Nephron (organoid): ENCODE data around the gene LHX4.

ENCODE experiments used
- H3K27ac Mint-ChIP-seq, 3 experiments: 2 replicates each; pipeline ENCODE4 v1.8.0; 2020; ENCODE audit warnings: mixed read lengths in 3 of 3, mild to moderate bottlenecking in 2 of 3, moderate library complexity in 1 of 3
- H3K27me3 Mint-ChIP-seq: 2 replicates; pipeline ENCODE4 v1.8.0; 2021; ENCODE audit warnings: low read depth, mild to moderate bottlenecking, moderate library complexity, mixed read lengths
- H3K36me3 Mint-ChIP-seq: 2 replicates; pipeline ENCODE4 v1.8.0; 2020; ENCODE audit warnings: low read depth, mixed read lengths
- H3K4me1 Mint-ChIP-seq: 2 replicates; pipeline ENCODE4 v1.8.0; 2020; ENCODE audit warnings: mixed read lengths
- H3K4me3 Mint-ChIP-seq, 3 experiments: 2 replicates each; pipeline ENCODE4 v1.8.0; 2020; ENCODE audit warnings: mild to moderate bottlenecking in 3 of 3, mixed read lengths in 3 of 3, moderate library complexity in 2 of 3
- H3K9me3 Mint-ChIP-seq: 2 replicates; pipeline ENCODE4 v1.8.0; 2020; ENCODE audit warnings: mixed read lengths
- CTCF ChIP-seq, 3 experiments: fragments of 200-600 bp; sonication (generic); IDR thresholded peaks; one replicate each; pipeline ENCODE4 v1.5.0; 2021; ENCODE audit warnings: antibody characterized with exemption in 3 of 3; ENCODE audit not compliant: unreplicated experiment in 3 of 3

The LHX4 gene

DNA sequence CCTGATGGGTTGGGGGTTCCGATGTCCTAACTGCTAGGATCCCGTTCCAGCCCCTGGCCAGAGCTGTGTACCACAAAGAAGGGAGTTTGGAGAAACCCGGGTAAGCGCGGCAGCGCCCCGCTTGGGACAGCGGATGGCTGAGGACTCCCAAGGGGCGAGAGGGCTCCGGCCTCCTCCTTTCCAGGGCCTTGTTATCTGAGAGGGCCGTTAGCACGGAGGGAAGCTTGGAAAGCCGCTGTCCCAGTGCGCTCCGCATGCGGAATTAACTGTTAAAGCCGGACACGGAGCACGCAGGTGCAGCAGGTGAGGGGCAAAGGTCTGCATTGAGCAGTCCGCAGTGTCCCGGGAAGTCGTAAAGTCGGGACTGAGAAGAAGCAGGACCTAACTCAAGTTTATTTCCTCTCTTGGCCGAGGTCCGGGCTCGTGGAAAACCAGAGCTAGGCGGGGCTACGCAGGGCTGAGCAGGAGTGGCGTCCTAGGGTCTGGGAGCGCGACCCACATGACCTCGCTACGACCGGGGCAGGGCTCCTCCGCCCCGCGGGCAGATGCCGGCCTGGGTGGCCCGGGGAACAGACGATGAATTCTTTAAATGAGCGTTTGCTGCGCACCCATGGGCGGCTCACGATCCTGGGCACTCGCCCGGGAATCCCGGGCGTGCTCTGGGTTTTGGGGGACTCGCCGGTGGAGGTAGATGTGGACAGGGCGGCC is 4.5 kb downstream of the LHX4 start:
- Mint-ChIP-seq H3K36me3 (no peaks in the 10 kb centered on the region), H3K4me3 (peak overlapping the region; percentile 32 to 60 (median 41)), H3K4me1 (peaks cover 20% of the 10 kb centered on the region), H3K27ac (no peak overlapping the region), H3K27me3 (peaks cover 97% of the 10 kb centered on the region), H3K9me3 (no peaks in the 10 kb centered on the region)
- no peak for TF ChIP-seq CTCF (IDR thresholded peaks at IDR 0.05; ENCODE audit: unreplicated experiment in 3 of 3)

GRCh38 chr1:180235077-180235501 is 5.0 kb downstream of the LHX4 start:
- peaks cover 100% of the 10 kb centered on the region for H3K27me3 Mint-ChIP-seq
- H3K4me1 Mint-ChIP-seq = peaks cover 20% of the 10 kb centered on the region
- H3K9me3 Mint-ChIP-seq = no peaks in the 10 kb centered on the region
- TF ChIP-seq CTCF (IDR thresholded peaks at IDR 0.05; ENCODE audit: unreplicated experiment in 3 of 3) = no peak
- no peak overlapping the region for H3K27ac Mint-ChIP-seq
- no peak overlapping the region for H3K4me3 Mint-ChIP-seq
- H3K36me3 Mint-ChIP-seq = no peaks in the 10 kb centered on the region

- Mint-ChIP-seq H3K27me3 (peaks cover 100% of the 10 kb centered on the region), H3K27ac (no peak overlapping the region), H3K4me1 (peaks cover 20% of the 10 kb centered on the region), H3K9me3 (no peaks in the 10 kb centered on the region), H3K36me3 (no peaks in the 10 kb centered on the region), H3K4me3 (no peak overlapping the region)
- TF ChIP-seq CTCF (IDR thresholded peaks at IDR 0.05; ENCODE audit: unreplicated experiment in 3 of 3) = no peak
These were observed 5.6 kb downstream of the LHX4 start for GRCh38 chr1:180235502-180236239.

DNA sequence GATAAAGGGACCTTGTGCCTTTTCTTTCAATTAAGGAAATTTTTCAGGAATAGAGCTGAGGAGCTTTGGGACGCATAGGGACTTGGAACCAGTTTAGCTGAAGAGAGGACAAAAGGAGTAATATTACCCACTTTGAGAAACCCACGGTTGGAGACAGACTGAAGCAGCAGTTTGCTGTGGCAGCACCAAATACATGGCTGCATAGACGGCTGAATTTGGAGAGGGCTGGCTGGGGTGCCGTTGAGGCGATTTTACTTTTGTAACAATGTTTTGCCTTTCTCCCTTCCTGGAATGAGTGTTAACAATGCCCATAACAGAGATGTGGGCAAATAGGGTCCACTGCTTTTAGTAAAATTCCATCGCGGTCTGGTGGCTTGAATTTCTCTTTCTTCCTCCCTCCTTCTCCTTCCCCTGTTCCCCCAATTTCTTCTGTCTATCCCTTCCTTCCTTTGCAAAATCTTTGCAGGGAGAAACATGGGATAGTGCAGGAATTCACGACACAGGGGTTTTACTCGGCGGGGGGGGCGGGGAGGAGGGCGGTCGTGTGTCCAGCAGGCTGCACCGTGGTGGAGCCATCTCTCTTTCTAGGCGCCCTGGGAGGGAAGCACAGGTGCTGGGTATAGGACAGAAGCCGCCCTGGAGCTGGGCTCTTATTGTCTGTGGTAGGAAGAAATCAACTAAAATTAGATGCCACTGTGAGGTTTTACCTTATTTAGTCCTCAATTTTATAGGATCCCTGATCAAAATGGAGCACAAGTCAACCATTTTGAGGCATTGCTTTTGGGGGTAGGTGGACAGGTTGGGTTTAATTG is 6.8 kb downstream of the LHX4 start:
- Mint-ChIP-seq H3K4me3 (no peak overlapping the region), H3K36me3 (no peaks in the 10 kb centered on the region), H3K9me3 (no peaks in the 10 kb centered on the region), H3K27ac (no peak overlapping the region), H3K4me1 (peaks cover 14% of the 10 kb centered on the region), H3K27me3 (peaks cover 100% of the 10 kb centered on the region)
- no peak for TF ChIP-seq CTCF (IDR thresholded peaks at IDR 0.05; ENCODE audit: unreplicated experiment in 3 of 3)

DNA sequence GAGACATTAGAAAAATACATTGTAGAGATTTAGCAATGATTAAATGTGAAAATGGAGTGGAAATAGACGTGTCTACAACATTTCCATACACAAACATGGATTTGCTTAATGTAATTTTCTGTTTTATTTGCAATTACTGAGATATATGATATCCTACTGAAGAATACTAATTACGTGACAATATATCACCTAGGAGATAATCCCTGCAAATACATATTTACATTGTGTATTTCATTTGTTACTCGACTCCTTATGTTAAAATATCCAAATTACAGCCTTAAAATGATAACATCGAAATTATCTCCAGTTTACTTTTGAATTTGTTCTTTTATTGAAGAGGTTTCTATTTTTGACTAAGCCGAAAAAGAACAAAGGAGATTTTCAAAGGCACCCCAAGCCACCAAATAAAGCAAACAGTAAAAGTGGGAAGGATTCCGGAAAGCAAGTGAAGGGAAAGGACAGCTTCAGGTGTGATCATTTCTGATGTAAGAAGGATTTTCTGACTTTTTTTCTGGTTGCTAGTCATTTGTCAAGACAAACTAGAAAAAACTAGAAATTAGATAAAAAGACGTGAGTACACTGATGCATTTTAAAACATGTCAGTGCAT is 7.9 kb downstream of the LHX4 start:
- Mint-ChIP-seq H3K27me3 (peaks cover 100% of the 10 kb centered on the region), H3K9me3 (no peaks in the 10 kb centered on the region), H3K4me1 (peaks cover 10% of the 10 kb centered on the region), H3K36me3 (no peaks in the 10 kb centered on the region), H3K4me3 (no peak overlapping the region), H3K27ac (no peak overlapping the region)
- TF ChIP-seq CTCF (IDR thresholded peaks at IDR 0.05; ENCODE audit: unreplicated experiment in 3 of 3) = no peak
